Left ventricle myocardium inferior (tissue), 1 donor: ENCODE data around the gene NUP210. TPM values are rescaled to one million over a fixed set of nuclear protein-coding genes. Genes with fewer than 3 reads are reported as not detected.
A peak's percentile ranks its signal among the peaks of the same experiment; 100 is the strongest.

Source experiments
- DNase-seq: peaks from one replicate; pipeline ENCODE4 v3.0.0-alpha.2; 2020
- H3K27ac ChIP-seq: fragments of 200-600 bp; replicated peaks from 2 replicates; pipeline ENCODE4 v1.8.0; 2021
- H3K27me3 ChIP-seq: fragments of 200-600 bp; 2 replicates; pipeline ENCODE4 v1.8.0; 2021; ENCODE audit warnings: low read depth
- H3K36me3 ChIP-seq: fragments of 200-600 bp; 2 replicates; pipeline ENCODE4 v1.8.0; 2021
- H3K4me1 ChIP-seq: fragments of 200-600 bp; 2 replicates; pipeline ENCODE4 v1.8.0; 2021
- H3K4me3 ChIP-seq: fragments of 200-600 bp; 2 replicates; pipeline ENCODE4 v1.8.0; 2021; ENCODE audit warnings: mild to moderate bottlenecking, moderate library complexity
- H3K9me3 ChIP-seq: fragments of 200-600 bp; replicated peaks from 2 replicates; pipeline ENCODE4 v1.8.0; 2021
- intact Hi-C: fragments of 100-400 bp; cut with micrococcal nuclease; formaldehyde crosslinking; loops from one replicate; pipeline ENCODE4 v1.11.0; 2022
- total RNA-seq: library from RNA; stranded (reverse); fragmentation: NEBNext Ultra II Directional; extraction: Animal tissue kit (Norgen Biotek cat#: 25700); gene quantifications from one replicate; pipeline ENCODE4 v1.2.1, GENCODE V29; 2021
- TF ChIP-seq, protein P1 (sequence below): fragments of 200-600 bp; IDR thresholded peaks from 2 replicates; pipeline ENCODE4 v1.8.0; 2021; ENCODE audit warnings: antibody characterized with exemption, mild to moderate bottlenecking, borderline replicate concordance
- donor health status: DM: no; HTN: yes; CAD: no; lungs with severe emphysema.

The NUP210 gene
- total RNA-seq, 1 donor from 2014 or later, result 2.8 TPM

DNA sequence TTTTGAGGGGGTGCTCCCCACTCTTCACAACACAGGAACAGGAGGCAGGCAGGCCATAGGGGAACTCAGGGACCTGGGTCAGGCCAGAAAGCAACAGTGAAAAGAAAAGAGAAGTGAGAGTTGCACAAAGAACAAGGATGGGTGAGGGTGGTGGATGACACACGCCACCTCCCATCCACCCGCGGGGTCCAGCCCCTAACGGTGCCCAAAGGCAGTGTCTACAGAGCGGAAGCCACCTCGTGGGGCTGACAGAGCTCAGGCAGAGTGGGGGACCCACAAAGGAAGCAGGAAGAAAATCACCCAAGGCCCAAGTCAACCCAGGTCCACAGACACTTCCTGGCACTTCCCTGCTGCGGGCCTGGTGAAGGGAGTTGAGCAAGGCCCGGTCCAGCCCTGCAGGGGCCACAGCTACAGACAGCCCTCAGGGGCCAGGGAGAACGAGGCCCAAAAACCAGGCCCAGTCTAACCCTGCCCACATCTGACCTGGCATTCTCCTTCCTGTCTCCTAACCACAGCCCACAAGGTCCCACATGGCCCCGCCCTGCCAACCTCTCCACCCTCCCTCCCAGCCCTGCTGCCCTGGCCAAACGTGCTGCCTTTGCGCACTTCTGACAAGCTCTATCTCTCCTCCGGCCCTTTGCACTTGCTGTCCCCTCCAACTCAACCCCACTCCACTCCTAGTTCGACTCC is 5.9 kb downstream of the NUP210 start:
- H3K9me3 ChIP-seq, result no peaks in the 10 kb centered on the region
- DNase-seq, result peak; percentile 42
- no peak overlapping the region for H3K4me3 ChIP-seq
- H3K4me1 ChIP-seq, result peaks cover 3% of the 10 kb centered on the region
- H3K27me3 ChIP-seq, result peaks cover 28% of the 10 kb centered on the region
- H3K27ac ChIP-seq, result no peak overlapping the region
- H3K36me3 ChIP-seq, result no peaks in the 10 kb centered on the region
- intact Hi-C loops, result no loop called here
- TF ChIP-seq, protein P1, sequence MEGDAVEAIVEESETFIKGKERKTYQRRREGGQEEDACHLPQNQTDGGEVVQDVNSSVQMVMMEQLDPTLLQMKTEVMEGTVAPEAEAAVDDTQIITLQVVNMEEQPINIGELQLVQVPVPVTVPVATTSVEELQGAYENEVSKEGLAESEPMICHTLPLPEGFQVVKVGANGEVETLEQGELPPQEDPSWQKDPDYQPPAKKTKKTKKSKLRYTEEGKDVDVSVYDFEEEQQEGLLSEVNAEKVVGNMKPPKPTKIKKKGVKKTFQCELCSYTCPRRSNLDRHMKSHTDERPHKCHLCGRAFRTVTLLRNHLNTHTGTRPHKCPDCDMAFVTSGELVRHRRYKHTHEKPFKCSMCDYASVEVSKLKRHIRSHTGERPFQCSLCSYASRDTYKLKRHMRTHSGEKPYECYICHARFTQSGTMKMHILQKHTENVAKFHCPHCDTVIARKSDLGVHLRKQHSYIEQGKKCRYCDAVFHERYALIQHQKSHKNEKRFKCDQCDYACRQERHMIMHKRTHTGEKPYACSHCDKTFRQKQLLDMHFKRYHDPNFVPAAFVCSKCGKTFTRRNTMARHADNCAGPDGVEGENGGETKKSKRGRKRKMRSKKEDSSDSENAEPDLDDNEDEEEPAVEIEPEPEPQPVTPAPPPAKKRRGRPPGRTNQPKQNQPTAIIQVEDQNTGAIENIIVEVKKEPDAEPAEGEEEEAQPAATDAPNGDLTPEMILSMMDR, result no peak

DNA sequence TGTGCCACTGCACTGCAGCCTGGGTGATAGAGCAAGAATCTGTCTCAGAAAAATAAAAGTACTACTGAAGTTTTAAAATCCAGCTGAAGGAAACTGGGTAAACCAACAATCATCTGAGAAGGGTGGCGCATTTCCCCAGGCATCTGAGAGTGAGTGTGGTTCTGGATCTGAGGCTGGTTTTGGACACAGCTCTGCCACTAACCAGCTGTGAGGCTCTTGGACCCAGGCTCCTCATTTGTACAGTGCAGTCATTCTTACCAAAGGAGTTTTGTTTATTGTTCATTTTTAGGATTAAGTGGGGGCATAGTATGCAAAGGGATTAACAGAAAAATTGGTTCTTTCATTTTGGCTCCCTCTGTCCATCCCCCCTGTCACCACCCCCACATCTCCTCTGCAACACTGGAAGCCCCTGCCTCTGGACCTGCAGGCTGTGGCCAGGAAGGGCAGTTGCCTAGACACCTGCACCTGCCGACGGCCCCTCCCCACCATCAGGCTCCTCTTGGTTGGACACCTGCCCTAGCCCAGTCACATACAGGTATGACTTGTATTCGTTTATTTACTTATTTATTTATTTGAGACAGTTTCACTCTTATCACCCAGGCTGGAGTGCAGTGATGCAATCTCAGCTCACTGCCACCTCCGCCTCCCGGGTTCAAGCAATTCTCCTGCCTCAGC is 8.8 kb downstream of the NUP210 start:
- intact Hi-C loops, result no loop called here

DNA sequence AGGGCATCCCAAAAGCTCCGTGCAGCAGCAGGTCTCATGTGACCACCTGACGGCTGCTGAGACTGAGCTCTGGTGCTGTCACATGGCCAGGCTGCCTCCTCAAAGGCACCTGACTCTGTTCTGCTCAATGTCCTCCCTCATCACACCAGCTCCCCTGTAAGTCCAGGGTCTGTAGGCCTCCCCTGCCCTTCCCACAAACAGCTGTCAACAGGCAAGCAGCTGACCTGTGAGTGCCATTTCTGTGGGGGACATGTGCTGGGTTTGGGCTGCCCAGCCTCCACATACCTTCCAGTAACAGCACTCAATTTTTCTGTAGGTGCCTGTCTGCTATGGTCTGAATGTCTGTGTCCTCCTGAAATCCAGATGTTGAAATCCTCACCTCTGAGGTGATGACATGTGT is 11.2 kb downstream of the NUP210 start:
- no peaks in the 10 kb centered on the region for H3K36me3 ChIP-seq
- no peaks in the 10 kb centered on the region for H3K27me3 ChIP-seq
- no peaks in the 10 kb centered on the region for H3K4me1 ChIP-seq
- H3K4me3 ChIP-seq, result no peak overlapping the region
- intact Hi-C loops, result no loop called here
- TF ChIP-seq, protein P1, result no peak
- H3K9me3 ChIP-seq, result peaks cover 19% of the 10 kb centered on the region
- DNase-seq, result no peak
- no peak overlapping the region for H3K27ac ChIP-seq

More for the DNA sequence above, 8.8 kb downstream of the NUP210 start:
- TF ChIP-seq, protein P1, result no peak
- peaks cover 5% of the 10 kb centered on the region for H3K27me3 ChIP-seq
- no peak overlapping the region for H3K27ac ChIP-seq
- H3K36me3 ChIP-seq, result no peaks in the 10 kb centered on the region
- no peak for DNase-seq
- H3K9me3 ChIP-seq, result peaks cover 19% of the 10 kb centered on the region
- no peak overlapping the region for H3K4me3 ChIP-seq
- H3K4me1 ChIP-seq, result no peaks in the 10 kb centered on the region

DNA sequence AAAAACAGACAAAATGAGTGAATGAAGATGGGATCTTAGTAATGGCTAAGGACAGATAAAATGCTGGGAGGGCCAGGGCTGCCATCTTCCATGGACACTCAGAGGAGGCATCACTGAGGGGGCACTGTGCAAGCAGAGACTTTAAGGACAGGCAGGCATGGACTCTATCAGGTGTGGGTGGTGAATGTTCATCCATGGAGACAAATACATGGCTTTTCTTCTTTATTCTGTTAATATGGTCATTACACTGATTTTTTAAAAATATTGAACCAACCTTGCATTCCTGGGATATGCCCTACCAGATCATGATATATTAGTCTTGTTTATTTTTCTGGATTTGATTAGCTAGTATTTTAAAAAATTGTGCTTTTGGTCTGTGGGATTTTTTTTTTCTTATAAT is 12.2 kb downstream of the NUP210 start:
- TF ChIP-seq, protein P1, result no peak

DNA sequence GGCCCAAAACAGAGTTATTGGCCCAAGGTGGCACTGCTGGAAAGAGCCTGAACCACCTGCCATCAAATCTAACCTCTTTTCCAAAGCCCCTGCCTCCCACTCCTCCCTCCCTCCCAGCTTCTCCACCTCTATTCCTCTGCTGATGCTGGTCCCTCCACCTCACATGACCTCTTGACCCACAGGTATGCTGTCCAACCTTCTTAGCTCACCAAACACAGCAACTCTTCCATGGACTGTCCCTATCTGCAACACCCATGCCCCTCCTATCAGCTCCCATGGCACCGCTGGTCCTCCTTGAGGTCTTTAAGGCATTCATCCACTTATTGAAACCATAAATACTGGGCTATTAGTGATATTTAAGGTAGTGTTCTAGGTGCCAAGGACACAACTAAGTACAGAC is 12.6 kb downstream of the NUP210 start:
- intact Hi-C loops, result no loop called here
- H3K4me1 ChIP-seq, result no peaks in the 10 kb centered on the region
- no peaks in the 10 kb centered on the region for H3K36me3 ChIP-seq
- peaks cover 26% of the 10 kb centered on the region for H3K9me3 ChIP-seq
- no peak for DNase-seq
- TF ChIP-seq, protein P1, result no peak
- no peaks in the 10 kb centered on the region for H3K27me3 ChIP-seq
- no peak overlapping the region for H3K4me3 ChIP-seq
- H3K27ac ChIP-seq, result no peak overlapping the region

More for the DNA sequence above, 12.2 kb downstream of the NUP210 start:
- Histone ChIP-seq H3K27ac (no peak overlapping the region), H3K4me3 (no peak overlapping the region), H3K9me3 (peaks cover 26% of the 10 kb centered on the region), H3K27me3 (no peaks in the 10 kb centered on the region), H3K36me3 (no peaks in the 10 kb centered on the region), H3K4me1 (no peaks in the 10 kb centered on the region)
- no peak for DNase-seq
- intact Hi-C loops, result no loop called here
